GM12875 (cell line): ENCODE measurements around the gene SLC1A4.

Source experiments
- H3K4me3 ChIP-seq: one replicate; pipeline ENCODE4 v1.5.1; 2011; ENCODE audit warnings: low read depth, low read length, control low read depth
- CTCF ChIP-seq: IDR thresholded peaks from 2 replicates; pipeline ENCODE4 v1.5.1; 2011; ENCODE audit warnings: low read depth, mild to moderate bottlenecking, control low read depth, inconsistent platforms, low read length, moderate library complexity, borderline replicate concordance; ENCODE audit not compliant: insufficient read depth

SLC1A4 gene

GRCh38 chr2:65045651-65046050, 56.5 kb downstream of the SLC1A4 start:
- no peak overlapping the region for H3K4me3 ChIP-seq
- no peak for TF ChIP-seq CTCF

- TF ChIP-seq CTCF = no peak
Measured at GRCh38 chr2:65046633-65047407, 57.6 kb downstream of the SLC1A4 start.

DNA sequence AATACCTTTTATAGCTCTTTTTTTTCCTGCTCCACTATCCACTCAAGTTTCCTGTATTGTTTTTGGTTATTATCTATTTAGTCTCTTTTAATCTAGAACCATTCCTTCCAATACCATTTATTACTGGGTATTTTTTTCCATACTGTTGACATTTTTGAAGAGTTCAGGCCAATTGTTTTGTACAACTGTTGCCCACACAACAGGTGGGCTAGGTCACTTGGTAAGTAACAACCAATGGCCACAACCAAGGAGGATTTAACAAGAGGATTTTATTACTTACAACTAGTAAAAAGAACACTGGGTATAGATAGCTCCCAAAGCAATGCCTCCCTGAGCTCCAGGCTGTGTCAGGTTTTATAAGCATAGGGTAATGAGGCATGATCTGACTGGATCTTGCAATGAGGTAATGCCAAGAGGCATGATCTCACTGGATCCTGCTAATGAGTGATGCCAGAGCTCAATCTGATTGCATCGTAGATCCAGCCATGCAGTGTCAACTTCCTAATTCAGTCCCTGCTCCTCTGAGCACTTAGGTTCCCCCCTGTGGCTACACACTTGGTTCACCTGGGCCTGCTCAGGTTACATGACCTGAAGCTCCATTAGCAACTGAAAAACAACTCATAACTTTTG, 59.9 kb downstream of the SLC1A4 start:
- H3K4me3 ChIP-seq = no peak overlapping the region
- no peak for TF ChIP-seq CTCF

More at GRCh38 chr2:65046633-65047407, 57.6 kb downstream of the SLC1A4 start:
- no peak overlapping the region for H3K4me3 ChIP-seq

DNA sequence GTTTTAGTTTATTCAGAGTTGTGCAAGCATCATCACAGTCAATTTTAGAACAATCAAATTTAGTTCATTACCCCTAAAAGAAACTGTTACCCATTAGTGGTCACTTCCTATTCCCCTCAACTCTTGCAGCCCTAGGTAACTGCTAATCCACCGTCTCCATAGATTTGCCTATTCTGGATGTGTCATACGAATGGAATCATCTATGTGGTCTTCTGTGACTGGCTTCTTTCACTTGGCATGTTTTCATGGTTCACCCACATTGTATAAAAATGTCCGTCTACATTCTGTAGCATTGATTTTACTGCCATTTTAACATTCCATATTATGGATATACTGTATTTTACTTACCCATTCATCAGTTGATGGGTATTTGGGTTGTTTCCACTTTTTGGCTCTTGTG, 61.7 kb downstream of the SLC1A4 start:
- no peak overlapping the region for H3K4me3 ChIP-seq
- TF ChIP-seq CTCF = no peak

DNA sequence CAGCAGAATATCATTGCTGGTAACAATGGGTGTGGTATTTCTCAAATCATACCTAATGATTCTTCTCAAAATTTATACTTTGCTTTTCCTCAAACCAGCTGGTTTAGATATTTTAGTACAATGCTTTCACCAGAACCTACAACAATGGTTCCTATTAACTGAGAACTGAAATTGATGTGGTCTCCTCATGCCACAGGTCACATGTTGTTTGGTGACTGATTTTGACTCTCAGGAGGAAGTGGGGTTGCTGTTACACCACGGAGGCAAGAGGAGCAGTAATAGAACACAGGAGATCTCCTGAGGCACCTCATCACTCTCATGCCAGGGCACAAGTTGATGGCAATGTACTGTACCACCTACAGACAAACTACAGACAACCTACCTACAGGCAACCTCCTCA, 64.0 kb downstream of the SLC1A4 start:
- TF ChIP-seq CTCF = no peak
- no peak overlapping the region for H3K4me3 ChIP-seq

GRCh38 chr2:65054749-65055421, 65.7 kb downstream of the SLC1A4 start:
- TF ChIP-seq CTCF = no peak

More at GRCh38 chr2:65054749-65055421, 65.7 kb downstream of the SLC1A4 start:
- no peak overlapping the region for H3K4me3 ChIP-seq
